ENCODE results near the gene MYPOP. TPM values are rescaled to one million over a fixed set of nuclear protein-coding genes. Genes with fewer than 3 reads are reported as not detected.

MYPOP gene
- total and polyA plus RNA-seq, 9 of the 15 experiments (the other 6 are each of a cell fraction or from before 2014, with no cell fraction given): 0.32 to 7.6 (median 1.6) TPM

GRCh38 chr19:45887200-45887710, 15.2 kb downstream of the MYPOP start (continued):
- no peak for TF ChIP-seq GABPB2 (CRISPR knock-in tag; conservative IDR thresholded peaks at IDR 0.05)
- TF ChIP-seq ZMIZ1 (IDR thresholded peaks at IDR 0.05; ENCODE audit: low read depth in 2 of 2, low read length in 2 of 2): no peak
- TF ChIP-seq POLR2AphosphoS2 (IDR thresholded peaks at IDR 0.05; ENCODE audit: low read length): no peak
- TF ChIP-seq PHF20 (IDR thresholded peaks at IDR 0.05; ENCODE audit: partially characterized antibody): no peak
- TF ChIP-seq STAG1 (CRISPR knock-in tag; IDR thresholded peaks at IDR 0.05; ENCODE audit: borderline replicate concordance): no peak
- TF ChIP-seq TEAD2 (tag; IDR thresholded peaks at IDR 0.05): no peak
- no peak for TF ChIP-seq NFATC3 (IDR thresholded peaks at IDR 0.05)
- TF ChIP-seq ILK (tag; IDR thresholded peaks at IDR 0.05; ENCODE audit: borderline replicate concordance, low read depth): no peak
- TF ChIP-seq FOXP1 (CRISPR knock-in tag; IDR thresholded peaks at IDR 0.05): no peak
- no peak for TF ChIP-seq POLR2AphosphoS5 (IDR thresholded peaks at IDR 0.05; ENCODE audit: control insufficient read depth, insufficient read depth, low read depth, low read length)
- TF ChIP-seq ZNF347 (CRISPR knock-in tag; IDR thresholded peaks at IDR 0.05; ENCODE audit: low read depth): no peak
- TF ChIP-seq UBTF (IDR thresholded peaks at IDR 0.05; ENCODE audit: borderline replicate concordance in 1 of 2, low read depth in 2 of 2, low read length in 2 of 2): no peak
- 0 out of 2 replicates have a peak, but pooled peaks have one; percentile 40 for TF ChIP-seq ATF4 (CRISPR knock-in tag; IDR thresholded peaks at IDR 0.05)
- TF ChIP-seq MAZ (CRISPR knock-in tag; conservative IDR thresholded peaks at IDR 0.05 in 1 of 2, IDR thresholded peaks at IDR 0.05 in 1 of 2): no peak
- TF ChIP-seq ZNF511 (CRISPR knock-in tag; IDR thresholded peaks at IDR 0.05): no peak
- no peak for TF ChIP-seq RBM15 (IDR thresholded peaks at IDR 0.05; ENCODE audit: insufficient read depth, low read length)
- no peak for TF ChIP-seq MED1 (CRISPR knock-in tag; IDR thresholded peaks at IDR 0.05; ENCODE audit: borderline replicate concordance)
- no peak for TF ChIP-seq MAX (CRISPR knock-in tag; IDR thresholded peaks at IDR 0.05)
- TF ChIP-seq KLF10 (CRISPR knock-in tag; IDR thresholded peaks at IDR 0.05): no peak
- no peak for TF ChIP-seq MEF2A (IDR thresholded peaks at IDR 0.05; ENCODE audit: control insufficient read depth, low read depth, low read length)
- TF ChIP-seq ZNF175 (CRISPR knock-in tag; IDR thresholded peaks at IDR 0.05; ENCODE audit: low read depth): no peak
